Osteoblast (primary cell): Measurements from ENCODE around the gene GPATCH1. TPM values are rescaled to one million over a fixed set of nuclear protein-coding genes. Genes with fewer than 3 reads are reported as not detected.

Experiments
- DNase-seq: peaks from one replicate; pipeline ENCODE4 v3.0.0; 2011; ENCODE audit warnings: low spot score, mixed read lengths; ENCODE audit not compliant: insufficient read length; ENCODE audit errors: missing footprints
- H2AFZ ChIP-seq: 2 replicates; pipeline ENCODE4 v1.6.0; 2011; ENCODE audit warnings: mild to moderate bottlenecking, low read length
- H3K27ac ChIP-seq: 2 replicates; pipeline ENCODE4 v1.5.1; 2011; ENCODE audit warnings: mild to moderate bottlenecking, low read depth, low read length, moderate library complexity
- H3K27me3 ChIP-seq: 2 replicates; pipeline ENCODE4 v1.6.0; 2012; ENCODE audit warnings: mild to moderate bottlenecking, control low read depth, inconsistent platforms, low read length, moderate library complexity; ENCODE audit not compliant: insufficient read depth
- H3K36me3 ChIP-seq: 2 replicates; pipeline ENCODE4 v1.5.1; 2011; ENCODE audit warnings: mild to moderate bottlenecking, low read length, control low read depth, moderate library complexity; ENCODE audit not compliant: insufficient read depth
- H3K4me1 ChIP-seq: 2 replicates; pipeline ENCODE4 v1.5.1; 2011; ENCODE audit warnings: mild to moderate bottlenecking, low read length, control low read depth, moderate library complexity; ENCODE audit not compliant: insufficient read depth
- H3K4me2 ChIP-seq: 2 replicates; pipeline ENCODE4 v1.6.0; 2011; ENCODE audit warnings: mild to moderate bottlenecking, low read length; ENCODE audit not compliant: insufficient read depth
- H3K4me3 ChIP-seq: fragments of 200-600 bp; sonication (generic); 3 replicates; pipeline ENCODE4 v1.5.1; 2012; ENCODE audit warnings: mild to moderate bottlenecking, low read length, inconsistent platforms; ENCODE audit not compliant: insufficient read depth
- H3K79me2 ChIP-seq: 2 replicates; pipeline ENCODE4 v1.6.0; 2012; ENCODE audit warnings: mild to moderate bottlenecking, low read length, control low read depth, inconsistent platforms; ENCODE audit not compliant: insufficient read depth
- H3K9me3 ChIP-seq: 2 replicates; pipeline ENCODE4 v1.5.1; 2011; ENCODE audit warnings: low read depth, low read length, control low read depth
- H4K20me1 ChIP-seq: 2 replicates; pipeline ENCODE4 v1.6.0; 2012; ENCODE audit warnings: mild to moderate bottlenecking, low read length, control low read depth; ENCODE audit not compliant: insufficient read depth
- CTCF ChIP-seq: IDR thresholded peaks from 2 replicates; pipeline ENCODE4 v1.5.1; 2011; ENCODE audit warnings: mild to moderate bottlenecking, low read depth, low read length, moderate library complexity; ENCODE audit errors: extremely low read depth
- total RNA-seq: library from RNA; depleted of rRNA; stranded (reverse); fragments of >200 nt; gene quantifications from 2 replicates; pipeline ENCODE4 v1.2.3, GENCODE V29; 2012

GPATCH1 gene
- total RNA-seq, 1 donor: 6.2 TPM

GRCh38 chr19:33047422-33047821, 33.6 kb upstream of the GPATCH1 start:
- no peak for DNase-seq
- no peak for TF ChIP-seq CTCF
- no peak overlapping the region for H3K4me2 ChIP-seq
- no peaks in the 10 kb centered on the region for H3K4me1 ChIP-seq
- no peak overlapping the region for H3K4me3 ChIP-seq
- H3K27ac ChIP-seq: no peak overlapping the region
- no peaks in the 10 kb centered on the region for H4K20me1 ChIP-seq
- H3K27me3 ChIP-seq: no peaks in the 10 kb centered on the region
- H2AFZ ChIP-seq: no peak overlapping the region
- H3K36me3 ChIP-seq: no peaks in the 10 kb centered on the region
- no peaks in the 10 kb centered on the region for H3K9me3 ChIP-seq
- no peaks in the 10 kb centered on the region for H3K79me2 ChIP-seq

DNA sequence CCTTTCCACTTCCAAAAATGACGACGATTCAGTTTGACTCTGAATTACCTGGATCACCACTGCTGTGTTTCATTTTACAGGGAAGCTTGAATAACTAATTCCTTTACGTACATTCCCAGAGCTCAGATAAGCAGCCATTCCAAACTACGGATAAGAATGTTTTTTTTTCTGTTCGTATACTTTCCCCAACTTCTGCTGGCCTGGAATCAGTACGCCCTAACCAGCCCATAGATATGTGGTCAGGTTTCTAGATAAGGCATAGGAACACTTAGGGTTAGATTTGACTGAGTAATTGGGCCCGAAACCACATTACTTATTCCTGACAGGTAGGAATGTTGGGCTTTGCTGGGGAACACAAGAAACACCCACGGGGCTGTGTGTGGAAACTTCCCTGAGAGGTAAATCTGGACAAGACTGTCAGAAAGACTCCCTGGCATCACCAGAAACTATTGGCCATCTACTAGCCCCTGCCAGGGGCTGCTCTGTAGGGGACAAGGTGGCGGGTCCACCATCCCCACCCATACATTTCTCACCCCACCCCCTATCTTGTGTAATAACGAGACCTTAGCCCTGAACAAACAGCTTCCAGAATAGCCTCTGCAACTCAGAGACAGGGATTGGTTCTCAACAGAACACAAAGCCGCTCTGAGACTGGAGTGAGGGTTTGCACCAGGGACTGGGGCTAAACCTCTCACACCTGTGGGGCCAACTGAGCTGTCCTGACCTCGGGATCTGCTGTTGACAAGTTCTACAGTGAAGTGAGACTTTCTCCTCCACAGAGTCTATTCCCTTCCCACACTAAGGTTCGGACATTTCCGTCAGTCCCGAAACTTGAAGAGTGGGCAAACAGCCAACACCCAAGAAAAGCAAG, 31.9 kb upstream of the GPATCH1 start:
- no peaks in the 10 kb centered on the region for H3K4me1 ChIP-seq
- H3K27ac ChIP-seq: no peak overlapping the region
- H3K9me3 ChIP-seq: no peaks in the 10 kb centered on the region
- no peak overlapping the region for H3K4me2 ChIP-seq
- no peaks in the 10 kb centered on the region for H3K27me3 ChIP-seq
- H3K4me3 ChIP-seq: no peak overlapping the region
- no peaks in the 10 kb centered on the region for H3K79me2 ChIP-seq
- H2AFZ ChIP-seq: no peak overlapping the region
- H3K36me3 ChIP-seq: no peaks in the 10 kb centered on the region
- H4K20me1 ChIP-seq: no peaks in the 10 kb centered on the region
- peak; percentile 49 for DNase-seq
- no peak for TF ChIP-seq CTCF

DNA sequence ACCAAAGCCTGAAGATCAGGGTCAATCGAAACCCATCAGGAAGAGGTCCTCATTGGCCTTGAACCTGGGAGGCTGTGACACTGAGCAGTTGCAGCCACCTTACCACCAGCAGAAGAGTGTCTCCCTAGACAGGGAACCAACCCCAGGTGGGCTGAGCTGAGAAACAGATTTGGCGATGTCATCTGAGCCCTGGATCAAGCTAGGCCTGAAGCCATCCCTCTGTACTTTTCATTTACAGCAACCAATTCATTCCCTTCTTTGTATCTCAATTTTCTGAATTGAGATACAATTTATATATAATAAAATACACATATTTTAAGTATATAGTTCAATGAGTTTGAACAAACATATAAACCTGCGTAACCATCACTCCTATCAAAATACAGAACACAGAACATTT, 30.9 kb upstream of the GPATCH1 start:
- no peak for TF ChIP-seq CTCF
- H3K79me2 ChIP-seq: no peaks in the 10 kb centered on the region
- H2AFZ ChIP-seq: no peak overlapping the region
- no peaks in the 10 kb centered on the region for H3K9me3 ChIP-seq
- H3K27me3 ChIP-seq: no peaks in the 10 kb centered on the region
- no peak for DNase-seq
- no peak overlapping the region for H3K4me3 ChIP-seq
- H3K4me1 ChIP-seq: no peaks in the 10 kb centered on the region
- H3K4me2 ChIP-seq: no peak overlapping the region
- no peaks in the 10 kb centered on the region for H4K20me1 ChIP-seq
- H3K27ac ChIP-seq: no peak overlapping the region
- H3K36me3 ChIP-seq: no peaks in the 10 kb centered on the region

GRCh38 chr19:33052352-33052972, 28.5 kb upstream of the GPATCH1 start:
- no peak overlapping the region for H2AFZ ChIP-seq
- no peaks in the 10 kb centered on the region for H3K27me3 ChIP-seq
- H3K79me2 ChIP-seq: no peaks in the 10 kb centered on the region
- H3K4me1 ChIP-seq: no peaks in the 10 kb centered on the region
- no peak for TF ChIP-seq CTCF
- H4K20me1 ChIP-seq: no peaks in the 10 kb centered on the region
- H3K4me3 ChIP-seq: no peak overlapping the region
- H3K4me2 ChIP-seq: no peak overlapping the region
- peak; percentile 53 for DNase-seq
- H3K27ac ChIP-seq: no peak overlapping the region
- H3K36me3 ChIP-seq: no peaks in the 10 kb centered on the region
- no peaks in the 10 kb centered on the region for H3K9me3 ChIP-seq
